Activated T-helper 1 cell treated with anti-CD3 and anti-CD28 coated beads, Interleukin-12 subunit alpha, Interleukin-12 subunit beta, Interleukin-2, Interleukin-4 antibody, amounts not matched to agents 30 ng/mL and 10 ng/mL and 1 ng/mL, durations not matched to agents 14 hours and 24 hours and 36 hours (primary cell): Measurements from ENCODE around the gene CISH. TPM values are rescaled to one million over a fixed set of nuclear protein-coding genes. Genes with fewer than 3 reads are reported as not detected.

Experiments
- DNase-seq: peaks from one replicate; pipeline ENCODE4 v3.0.0; 2021; ENCODE audit warnings: low spot score
- H3K27ac Mint-ChIP-seq: one replicate; pipeline ENCODE4 v1.8.0; 2021; ENCODE audit warnings: mild to moderate bottlenecking, mixed read lengths
- H3K27me3 Mint-ChIP-seq: one replicate; pipeline ENCODE4 v1.8.0; 2022; ENCODE audit warnings: mild to moderate bottlenecking, moderate library complexity, mixed read lengths; ENCODE audit not compliant: insufficient read depth
- H3K36me3 Mint-ChIP-seq: one replicate; pipeline ENCODE4 v1.8.0; 2021; ENCODE audit warnings: low read depth, mixed read lengths
- H3K4me1 Mint-ChIP-seq: one replicate; pipeline ENCODE4 v1.8.0; 2021; ENCODE audit warnings: low read depth, mixed read lengths
- H3K4me3 Mint-ChIP-seq: one replicate; pipeline ENCODE4 v1.8.0; 2021; ENCODE audit warnings: mild to moderate bottlenecking, moderate library complexity, mixed read lengths
- H3K9me3 Mint-ChIP-seq: one replicate; pipeline ENCODE4 v1.8.0; 2021; ENCODE audit warnings: mixed read lengths
- intact Hi-C: fragments of 100-400 bp; cut with micrococcal nuclease; formaldehyde crosslinking; loops from one replicate; pipeline ENCODE4 v1.15.1; 2024
- total RNA-seq: library from RNA; stranded (reverse); gene quantifications from 2 replicates; pipeline ENCODE4 v1.2.3, GENCODE V29; 2022

Gene CISH
- total RNA-seq, 1 donor from 2014 or later, result 334 TPM

- intact Hi-C loops, result no loop called here
Measured at GRCh38 chr3:50651445-50651844, 39.9 kb upstream of the CISH start.

DNA sequence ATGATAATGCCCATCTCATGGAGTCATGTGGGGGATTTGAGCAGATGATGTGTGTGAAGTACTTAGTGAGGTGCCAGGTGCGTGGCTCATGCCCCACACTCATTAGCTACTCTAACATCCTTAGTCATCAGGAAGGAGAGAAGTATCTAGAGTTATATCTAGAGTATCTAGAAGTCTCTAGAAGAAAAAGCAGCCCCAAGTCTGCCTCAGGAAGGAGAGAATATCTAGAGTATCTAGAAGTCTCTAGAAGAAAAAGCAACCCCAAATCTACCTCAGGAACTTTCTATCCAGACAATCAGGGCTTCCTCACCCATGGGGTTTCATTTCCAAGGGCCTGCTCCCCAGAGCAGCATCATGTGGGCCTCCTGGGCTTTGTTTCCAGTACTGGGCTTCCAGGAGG lies 38.4 kb upstream of the CISH start:
- intact Hi-C loops, result no loop called here
- Mint-ChIP-seq H3K4me3 (no peak overlapping the region), H3K27me3 (no peaks in the 10 kb centered on the region), H3K4me1 (peaks cover 21% of the 10 kb centered on the region), H3K9me3 (no peaks in the 10 kb centered on the region), H3K27ac (peak overlapping the region; percentile 56), H3K36me3 (peaks cover 29% of the 10 kb centered on the region)
- no peak for DNase-seq

More at GRCh38 chr3:50651445-50651844, 39.9 kb upstream of the CISH start:
- Mint-ChIP-seq H3K36me3 (peaks cover 22% of the 10 kb centered on the region), H3K27ac (peak overlapping the region; percentile 63), H3K27me3 (no peaks in the 10 kb centered on the region), H3K9me3 (no peaks in the 10 kb centered on the region), H3K4me1 (peaks cover 25% of the 10 kb centered on the region), H3K4me3 (no peak overlapping the region)
- DNase-seq, result no peak

GRCh38 chr3:50649451-50649931 lies 37.9 kb upstream of the CISH start:
- Mint-ChIP-seq H3K36me3 (peaks cover 30% of the 10 kb centered on the region), H3K9me3 (no peaks in the 10 kb centered on the region), H3K4me3 (no peak overlapping the region), H3K4me1 (peaks cover 15% of the 10 kb centered on the region), H3K27me3 (no peaks in the 10 kb centered on the region), H3K27ac (no peak overlapping the region)
- DNase-seq, result no peak
- intact Hi-C loops, result no loop called here

DNA sequence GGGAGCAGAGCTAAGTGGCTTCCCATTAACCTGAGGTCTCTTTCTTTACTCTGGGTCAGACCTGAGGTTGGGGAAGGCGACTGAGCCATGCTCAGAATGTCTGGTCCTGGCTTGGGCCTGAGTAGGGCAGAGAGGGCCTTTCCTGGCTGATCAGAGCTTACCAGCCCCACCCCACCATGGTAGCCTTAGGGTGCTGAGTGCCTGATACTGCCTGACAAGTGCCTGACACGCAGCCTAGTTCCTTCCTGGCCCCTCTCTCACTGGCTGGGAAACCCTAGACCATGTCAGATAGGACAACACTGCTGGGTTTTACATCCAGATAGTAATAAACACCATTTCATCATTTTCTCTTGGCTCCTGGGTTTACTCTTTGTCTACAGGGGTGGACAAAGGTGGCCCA lies 37.4 kb upstream of the CISH start:
- Mint-ChIP-seq H3K27ac (no peak overlapping the region), H3K27me3 (no peaks in the 10 kb centered on the region), H3K4me1 (peaks cover 10% of the 10 kb centered on the region), H3K36me3 (peaks cover 36% of the 10 kb centered on the region), H3K4me3 (no peak overlapping the region), H3K9me3 (no peaks in the 10 kb centered on the region)
- no peak for DNase-seq
- intact Hi-C loops, result no loop called here

- Mint-ChIP-seq H3K27ac (no peak overlapping the region), H3K4me1 (peaks cover 4% of the 10 kb centered on the region)
Measured at GRCh38 chr3:50648313-50648712, 36.7 kb upstream of the CISH start.

DNA sequence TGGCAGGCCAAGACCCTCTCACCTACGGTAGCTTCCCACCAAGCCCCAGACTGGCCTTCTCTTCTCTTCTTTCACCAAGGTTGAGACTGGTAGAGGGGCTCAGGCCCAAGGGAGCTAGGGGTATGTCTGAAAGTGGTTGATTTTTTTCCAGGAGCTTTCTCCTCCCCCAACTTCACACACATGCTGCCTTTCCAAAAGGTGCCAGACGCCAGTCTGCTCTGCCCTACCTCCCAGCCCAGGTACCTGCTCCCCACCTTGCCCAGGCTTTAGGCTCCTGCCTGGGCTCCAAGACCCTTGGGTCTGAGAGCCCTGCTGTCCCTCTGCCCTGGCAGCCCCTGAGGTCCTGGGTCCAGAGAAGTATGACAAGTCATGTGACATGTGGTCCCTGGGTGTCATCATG lies 33.8 kb upstream of the CISH start:
- Mint-ChIP-seq H3K27ac (no peak overlapping the region), H3K36me3 (peaks cover 57% of the 10 kb centered on the region), H3K9me3 (no peaks in the 10 kb centered on the region), H3K4me3 (no peak overlapping the region), H3K4me1 (peaks cover 13% of the 10 kb centered on the region), H3K27me3 (no peaks in the 10 kb centered on the region)
- intact Hi-C loops, result no loop called here
- no peak for DNase-seq

More at GRCh38 chr3:50648313-50648712, 36.7 kb upstream of the CISH start:
- H3K9me3 Mint-ChIP-seq, result no peaks in the 10 kb centered on the region
- no peak for DNase-seq
- peaks cover 41% of the 10 kb centered on the region for H3K36me3 Mint-ChIP-seq
- intact Hi-C loops, result no loop called here
- no peak overlapping the region for H3K4me3 Mint-ChIP-seq
- H3K27me3 Mint-ChIP-seq, result no peaks in the 10 kb centered on the region

DNA sequence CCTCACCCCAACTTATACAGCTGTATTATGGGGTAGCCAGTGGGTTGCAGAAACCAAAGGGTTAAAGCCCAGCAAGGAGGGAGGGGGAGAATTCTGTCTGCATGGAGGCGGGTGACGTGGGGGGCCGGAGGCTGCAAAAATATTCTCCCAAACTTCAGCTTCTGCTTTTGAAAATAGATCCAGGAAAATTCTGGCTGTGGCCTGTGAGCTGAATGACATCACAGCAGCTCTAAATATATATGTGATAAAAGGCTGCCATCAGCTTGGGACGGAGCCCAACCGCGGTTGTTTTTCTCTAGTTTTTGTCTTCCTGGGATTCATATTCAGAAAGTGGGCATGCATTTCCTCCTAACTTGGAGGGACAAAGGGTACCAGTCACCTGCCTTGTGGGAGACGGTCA lies 33.0 kb upstream of the CISH start:
- no peaks in the 10 kb centered on the region for H3K27me3 Mint-ChIP-seq
- peaks cover 15% of the 10 kb centered on the region for H3K4me1 Mint-ChIP-seq
- H3K27ac Mint-ChIP-seq, result no peak overlapping the region
- H3K36me3 Mint-ChIP-seq, result peaks cover 59% of the 10 kb centered on the region
- no peak overlapping the region for H3K4me3 Mint-ChIP-seq
- no peaks in the 10 kb centered on the region for H3K9me3 Mint-ChIP-seq
- intact Hi-C loops, result no loop called here
- no peak for DNase-seq

DNA sequence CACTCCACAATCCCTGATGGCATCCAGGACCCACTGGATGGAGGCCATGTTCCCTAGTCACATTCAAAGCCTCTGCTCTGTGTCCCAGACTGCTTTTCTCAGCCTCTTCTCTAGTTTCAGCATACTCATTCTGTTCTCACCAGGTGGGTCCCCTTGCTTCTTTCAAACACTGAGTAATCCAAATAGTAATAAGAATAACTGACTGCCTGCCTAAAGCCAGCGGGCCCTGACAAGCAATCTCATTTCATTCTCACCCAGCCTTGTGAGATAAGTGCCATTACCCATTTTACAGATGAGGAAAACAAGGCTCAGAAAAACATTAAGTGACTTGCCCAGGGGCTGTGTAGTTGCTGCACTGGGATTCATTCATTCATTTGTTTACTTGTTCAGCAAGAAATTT lies 30.8 kb upstream of the CISH start:
- no peak overlapping the region for H3K27ac Mint-ChIP-seq
- peaks cover 52% of the 10 kb centered on the region for H3K36me3 Mint-ChIP-seq
- no peak overlapping the region for H3K4me3 Mint-ChIP-seq
- DNase-seq, result no peak
- H3K4me1 Mint-ChIP-seq, result peaks cover 32% of the 10 kb centered on the region
- H3K9me3 Mint-ChIP-seq, result no peaks in the 10 kb centered on the region
- no peaks in the 10 kb centered on the region for H3K27me3 Mint-ChIP-seq
- intact Hi-C loops, result no loop called here

- H3K4me3 Mint-ChIP-seq, result no peak overlapping the region
- peaks cover 43% of the 10 kb centered on the region for H3K36me3 Mint-ChIP-seq
- peaks cover 54% of the 10 kb centered on the region for H3K4me1 Mint-ChIP-seq
- H3K9me3 Mint-ChIP-seq, result no peaks in the 10 kb centered on the region
- intact Hi-C loops, result no loop called here
- H3K27ac Mint-ChIP-seq, result peak overlapping the region; percentile 82
- DNase-seq, result no peak
- no peaks in the 10 kb centered on the region for H3K27me3 Mint-ChIP-seq
Measured at GRCh38 chr3:50639055-50639494, 27.5 kb upstream of the CISH start.

DNA sequence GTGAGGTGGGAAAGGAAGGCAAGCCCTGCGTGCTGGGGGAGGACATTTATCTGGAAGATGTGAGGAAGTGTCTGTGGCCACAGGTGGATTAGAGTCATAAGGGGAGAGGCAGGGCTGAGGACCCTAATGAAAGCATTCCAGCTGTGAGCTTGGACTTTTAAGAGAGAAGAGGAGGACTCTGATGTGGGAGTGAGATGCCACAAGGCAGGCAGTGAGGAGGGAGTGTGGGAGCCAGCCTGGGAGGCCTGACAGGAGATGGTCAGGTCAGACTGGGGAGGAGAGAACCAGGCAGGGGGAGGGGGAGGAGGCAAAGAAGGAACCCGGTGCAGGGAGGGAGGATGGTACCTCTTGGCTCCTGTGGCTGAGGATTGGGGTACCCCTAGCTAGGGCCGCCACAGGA lies 26.4 kb upstream of the CISH start:
- H3K36me3 Mint-ChIP-seq, result peaks cover 39% of the 10 kb centered on the region
- H3K27me3 Mint-ChIP-seq, result no peaks in the 10 kb centered on the region
- intact Hi-C loops, result no loop called here
- no peak overlapping the region for H3K4me3 Mint-ChIP-seq
- DNase-seq, result no peak
- H3K4me1 Mint-ChIP-seq, result peaks cover 66% of the 10 kb centered on the region
- peak overlapping the region; percentile 78 for H3K27ac Mint-ChIP-seq
- H3K9me3 Mint-ChIP-seq, result no peaks in the 10 kb centered on the region

DNA sequence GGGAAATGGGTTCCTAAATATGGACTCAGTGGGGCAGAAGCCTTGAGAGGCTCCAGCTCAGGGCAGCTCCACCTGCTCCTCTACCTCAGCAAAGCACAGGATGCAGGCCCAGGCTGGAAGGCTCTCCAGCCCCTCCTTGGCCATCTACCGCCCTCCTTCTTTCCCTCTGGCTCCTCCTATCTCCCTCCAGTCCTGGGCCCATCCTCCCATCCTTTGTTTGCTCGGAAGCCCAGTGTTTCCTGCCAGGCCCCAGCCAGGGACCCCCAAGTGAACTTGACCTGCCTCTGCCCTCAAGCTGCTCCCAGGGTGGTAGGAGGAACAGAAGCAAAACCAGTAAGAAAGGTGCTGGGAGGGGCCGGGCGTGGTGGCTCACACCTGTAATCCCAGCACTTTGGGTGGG lies 25.4 kb upstream of the CISH start:
- H3K9me3 Mint-ChIP-seq, result no peaks in the 10 kb centered on the region
- peaks cover 37% of the 10 kb centered on the region for H3K36me3 Mint-ChIP-seq
- intact Hi-C loops, result no loop called here
- DNase-seq, result no peak
- H3K27ac Mint-ChIP-seq, result peak overlapping the region; percentile 78
- H3K27me3 Mint-ChIP-seq, result no peaks in the 10 kb centered on the region
- H3K4me3 Mint-ChIP-seq, result no peak overlapping the region
- H3K4me1 Mint-ChIP-seq, result peaks cover 75% of the 10 kb centered on the region

DNA sequence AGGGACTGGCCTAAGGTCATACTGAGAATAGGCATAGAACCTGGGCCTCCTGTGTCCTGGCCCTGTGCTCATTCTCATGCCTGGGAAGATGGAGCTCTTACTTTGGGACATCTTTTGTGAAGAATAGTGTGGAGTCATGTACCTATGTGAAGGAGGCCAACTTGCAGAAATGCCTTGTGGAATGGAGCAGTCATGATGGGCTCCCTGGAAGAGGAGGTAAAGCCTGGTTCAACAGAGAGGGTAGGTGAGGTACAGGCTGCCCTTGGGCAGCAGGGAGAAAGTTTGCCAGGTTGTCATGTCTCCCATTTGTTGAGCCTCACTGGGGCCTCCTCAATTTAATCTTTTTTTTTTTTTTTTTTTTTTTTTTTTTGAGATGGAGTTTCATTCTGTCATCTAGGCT lies 23.5 kb upstream of the CISH start:
- intact Hi-C loops, result no loop called here
- Mint-ChIP-seq H3K27me3 (no peaks in the 10 kb centered on the region), H3K4me1 (peaks cover 84% of the 10 kb centered on the region), H3K4me3 (no peak overlapping the region), H3K9me3 (no peaks in the 10 kb centered on the region), H3K36me3 (peaks cover 32% of the 10 kb centered on the region), H3K27ac (peak overlapping the region; percentile 7)
- no peak for DNase-seq

- H3K27ac Mint-ChIP-seq, result peak overlapping the region; percentile 87
- H3K4me1 Mint-ChIP-seq, result peaks cover 93% of the 10 kb centered on the region
- DNase-seq, result no peak
- H3K27me3 Mint-ChIP-seq, result no peaks in the 10 kb centered on the region
- intact Hi-C loops, result loop anchor here (2.0 kb wide), 2 partner anchors 17 to 21 kb away; partner anchors contain the start of gene MAPKAPK3
- no peak overlapping the region for H3K4me3 Mint-ChIP-seq
- no peaks in the 10 kb centered on the region for H3K9me3 Mint-ChIP-seq
- peaks cover 29% of the 10 kb centered on the region for H3K36me3 Mint-ChIP-seq
Measured at GRCh38 chr3:50633230-50633790, 21.7 kb upstream of the CISH start.

DNA sequence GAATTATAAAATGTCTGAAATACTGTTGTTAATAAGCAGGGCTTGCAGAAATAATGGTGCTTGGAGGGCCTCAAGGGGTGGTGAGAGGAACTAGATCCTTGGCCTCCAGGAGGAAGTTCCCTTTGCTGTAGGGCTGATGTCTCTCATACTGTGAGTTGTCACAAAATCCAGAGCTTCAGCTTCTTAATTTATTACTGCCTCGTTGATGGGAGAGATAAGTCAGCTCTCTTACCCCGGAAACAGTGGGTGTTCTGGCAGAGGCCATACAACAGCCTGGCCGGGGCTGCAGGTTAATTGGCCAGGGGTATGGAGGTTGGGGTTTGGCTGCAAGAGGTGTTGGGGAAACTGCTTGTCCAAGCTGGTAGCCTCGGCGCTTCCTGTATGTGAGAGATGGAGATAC lies 20.9 kb upstream of the CISH start:
- intact Hi-C loops, result loop anchor here (1.0 to 2.0 kb wide), 3 partner anchors 8 to 22 kb away; partner anchors contain the start of gene MAPKAPK3
- Mint-ChIP-seq H3K36me3 (peaks cover 34% of the 10 kb centered on the region), H3K9me3 (no peaks in the 10 kb centered on the region), H3K4me1 (peaks cover 93% of the 10 kb centered on the region), H3K27ac (peak overlapping the region; percentile 87), H3K4me3 (peak overlapping the region; percentile 38), H3K27me3 (no peaks in the 10 kb centered on the region)
- DNase-seq, result no peak
